SIG-M5 (cell line): ENCODE data around the gene SRPRA.

Experiments used
- DNase-seq: peaks from one replicate; lab custom pipeline; 2025; lab: John Stamatoyannopoulos, UW

SRPRA gene

GRCh38 chr11:126229858-126230540 lies 38.7 kb downstream of the SRPRA start:
- DNase-seq, result no peak

GRCh38 chr11:126226334-126227084 lies 42.2 kb downstream of the SRPRA start:
- no peak for DNase-seq

GRCh38 chr11:126225295-126225665 lies 43.4 kb downstream of the SRPRA start:
- DNase-seq, result no peak

- no peak for DNase-seq
Measured at GRCh38 chr11:126224647-126225294, 43.9 kb downstream of the SRPRA start.

- DNase-seq, result no peak
Measured at GRCh38 chr11:126219547-126219946, 49.1 kb downstream of the SRPRA start.

GRCh38 chr11:126217491-126217890 lies 51.2 kb downstream of the SRPRA start:
- no peak for DNase-seq

GRCh38 chr11:126216526-126217305 lies 52.0 kb downstream of the SRPRA start:
- no peak for DNase-seq

GRCh38 chr11:126214841-126215240 lies 53.9 kb downstream of the SRPRA start:
- DNase-seq, result no peak

- no peak for DNase-seq
Measured at GRCh38 chr11:126214441-126214840, 54.3 kb downstream of the SRPRA start.
